Fibroblast of the aortic adventitia (primary cell): Measurements from ENCODE around the gene GPC4. TPM values are rescaled to one million over a fixed set of nuclear protein-coding genes. Genes with fewer than 3 reads are reported as not detected.
"Not testable (repeated sequence)": the region's sequence is repeated elsewhere in the genome, so short reads cannot be mapped to it uniquely, and the experiment has no call there.

ENCODE experiments used
- DNase-seq: peaks from one replicate; pipeline ENCODE4 v3.0.0-alpha.2; 2010; ENCODE audit warnings: low read depth
- H3K4me3 ChIP-seq: 2 replicates; pipeline ENCODE4 v1.5.1; 2011; ENCODE audit warnings: low read depth, mild to moderate bottlenecking, control low read depth, low read length, moderate library complexity
- total RNA-seq: library from RNA; depleted of rRNA; stranded (reverse); fragments of >200 nt; gene quantifications from 2 replicates; pipeline ENCODE4 v1.2.3, GENCODE V29; 2012; ENCODE audit warnings: low replicate concordance
- TF ChIP-seq, protein P1 (sequence below): IDR thresholded peaks from 2 replicates; pipeline ENCODE4 v1.5.1; 2011; ENCODE audit warnings: mild to moderate bottlenecking, low read length, control low read depth, inconsistent platforms; ENCODE audit not compliant: insufficient read depth

The GPC4 gene
- total RNA-seq, 1 donor, result 0.54 TPM

DNA sequence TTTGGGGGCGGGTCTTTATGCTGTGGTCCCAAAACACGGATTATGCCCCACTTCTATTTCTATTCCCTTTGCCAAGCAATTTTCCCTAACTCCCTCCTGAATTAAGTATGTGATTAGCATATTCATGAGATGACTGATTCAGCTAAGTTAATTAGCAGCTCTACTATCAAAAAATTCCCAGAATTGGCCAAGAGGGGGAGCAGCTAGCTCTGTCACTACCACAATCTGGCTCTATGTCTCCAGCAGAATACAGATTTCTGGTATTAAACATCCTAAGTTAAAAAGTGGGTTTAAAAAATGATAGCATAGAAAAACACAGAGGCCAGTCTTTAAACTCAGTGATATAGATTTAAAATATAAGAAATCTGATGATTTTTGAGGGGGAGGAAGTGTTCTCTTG, 80.3 kb downstream of the GPC4 start:
- H3K4me3 ChIP-seq, result no peak overlapping the region
- peak; percentile 49 for DNase-seq
- TF ChIP-seq, protein P1, sequence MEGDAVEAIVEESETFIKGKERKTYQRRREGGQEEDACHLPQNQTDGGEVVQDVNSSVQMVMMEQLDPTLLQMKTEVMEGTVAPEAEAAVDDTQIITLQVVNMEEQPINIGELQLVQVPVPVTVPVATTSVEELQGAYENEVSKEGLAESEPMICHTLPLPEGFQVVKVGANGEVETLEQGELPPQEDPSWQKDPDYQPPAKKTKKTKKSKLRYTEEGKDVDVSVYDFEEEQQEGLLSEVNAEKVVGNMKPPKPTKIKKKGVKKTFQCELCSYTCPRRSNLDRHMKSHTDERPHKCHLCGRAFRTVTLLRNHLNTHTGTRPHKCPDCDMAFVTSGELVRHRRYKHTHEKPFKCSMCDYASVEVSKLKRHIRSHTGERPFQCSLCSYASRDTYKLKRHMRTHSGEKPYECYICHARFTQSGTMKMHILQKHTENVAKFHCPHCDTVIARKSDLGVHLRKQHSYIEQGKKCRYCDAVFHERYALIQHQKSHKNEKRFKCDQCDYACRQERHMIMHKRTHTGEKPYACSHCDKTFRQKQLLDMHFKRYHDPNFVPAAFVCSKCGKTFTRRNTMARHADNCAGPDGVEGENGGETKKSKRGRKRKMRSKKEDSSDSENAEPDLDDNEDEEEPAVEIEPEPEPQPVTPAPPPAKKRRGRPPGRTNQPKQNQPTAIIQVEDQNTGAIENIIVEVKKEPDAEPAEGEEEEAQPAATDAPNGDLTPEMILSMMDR, result peak; percentile 61

DNA sequence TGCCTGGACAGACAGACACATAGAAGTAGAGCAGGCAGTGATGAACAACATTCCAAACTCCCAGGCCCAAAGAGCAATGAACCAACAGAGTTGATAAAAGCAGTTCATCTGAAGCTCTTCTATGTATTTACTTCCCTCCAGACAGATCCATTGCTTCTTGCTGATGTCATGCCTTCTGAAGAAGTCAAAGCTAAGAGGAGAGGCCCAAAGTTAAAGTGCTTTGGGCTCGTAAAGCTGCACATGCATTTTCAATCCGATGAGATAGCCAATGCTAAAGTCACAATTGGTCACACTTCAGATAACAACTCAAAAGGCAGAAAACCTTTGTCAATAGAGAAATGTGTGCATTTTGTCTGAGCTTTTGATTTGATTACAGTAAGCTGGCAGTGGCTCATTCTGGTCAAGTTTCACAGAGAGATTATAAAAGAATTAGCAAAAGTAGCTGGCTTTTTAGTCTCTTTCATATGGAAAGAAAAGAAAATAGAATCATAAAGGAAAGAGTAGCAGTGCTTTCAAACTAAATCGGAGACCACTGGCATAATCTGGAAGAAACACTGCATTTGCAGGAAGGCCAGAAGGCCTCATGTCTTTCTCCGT, 82.0 kb downstream of the GPC4 start:
- TF ChIP-seq, protein P1, result no peak
- no peak overlapping the region for H3K4me3 ChIP-seq

DNA sequence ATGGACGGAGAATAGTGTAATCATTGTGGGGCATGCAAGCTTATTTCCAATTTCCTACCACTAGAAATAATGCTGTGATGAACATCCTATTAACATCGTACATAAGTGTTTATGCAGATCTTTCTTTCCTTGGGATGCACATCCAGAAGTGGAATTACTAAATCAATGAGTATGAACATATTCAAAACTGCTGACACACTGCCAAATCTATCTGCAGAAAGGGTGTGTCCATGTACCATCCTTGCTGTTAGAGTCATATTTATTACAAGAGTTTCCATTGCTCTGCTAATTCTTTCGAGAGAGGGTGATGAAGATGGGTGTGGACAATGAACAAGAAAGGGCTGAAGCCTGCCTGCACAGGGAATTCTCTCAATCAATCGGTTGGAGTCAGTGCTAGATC, 82.6 kb downstream of the GPC4 start:
- no peak for DNase-seq
- H3K4me3 ChIP-seq, result no peak overlapping the region
- TF ChIP-seq, protein P1, result no peak

More for the DNA sequence above, 82.0 kb downstream of the GPC4 start:
- DNase-seq, result no peak

DNA sequence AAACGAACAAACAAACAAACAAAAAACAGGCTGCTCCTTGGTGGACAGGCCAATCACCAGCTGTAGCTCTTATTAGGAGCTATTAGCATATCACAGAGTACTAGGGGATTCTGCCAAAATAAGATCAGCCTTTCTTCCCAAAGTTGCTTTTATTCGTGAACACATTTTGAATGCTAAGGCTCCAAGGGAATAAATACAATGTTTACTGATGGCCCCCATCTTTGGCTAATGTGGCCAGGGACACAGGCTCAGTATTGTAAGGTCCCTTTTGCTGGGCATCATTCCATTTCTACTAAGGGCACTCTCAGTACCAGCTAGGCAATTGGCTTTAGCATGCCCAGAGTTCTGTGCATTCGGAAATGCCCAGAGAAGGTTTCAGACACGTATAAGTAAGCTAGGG, 84.3 kb downstream of the GPC4 start:
- TF ChIP-seq, protein P1, result no peak
- DNase-seq, result no peak
- H3K4me3 ChIP-seq, result no peak overlapping the region

DNA sequence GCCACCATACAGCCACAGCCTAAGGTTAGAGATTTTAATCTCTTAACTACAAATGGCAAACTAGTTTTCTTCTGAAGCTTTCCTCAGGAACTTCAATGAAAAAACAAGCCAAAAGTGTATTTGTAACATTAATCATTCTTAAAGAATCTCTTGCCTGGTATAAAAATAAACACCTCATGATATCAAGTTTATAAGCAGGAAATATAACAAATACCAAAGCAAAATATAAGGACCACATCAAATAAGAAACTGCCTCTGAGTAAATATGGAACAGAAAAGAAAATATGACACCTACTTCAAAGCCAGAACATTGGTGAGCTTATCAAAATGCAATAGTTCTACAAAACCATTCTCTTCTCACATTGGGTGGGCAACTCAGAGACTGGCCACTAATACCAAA, 89.9 kb downstream of the GPC4 start:
- TF ChIP-seq, protein P1, result no peak
- no peak for DNase-seq
- H3K4me3 ChIP-seq, result no peak overlapping the region

DNA sequence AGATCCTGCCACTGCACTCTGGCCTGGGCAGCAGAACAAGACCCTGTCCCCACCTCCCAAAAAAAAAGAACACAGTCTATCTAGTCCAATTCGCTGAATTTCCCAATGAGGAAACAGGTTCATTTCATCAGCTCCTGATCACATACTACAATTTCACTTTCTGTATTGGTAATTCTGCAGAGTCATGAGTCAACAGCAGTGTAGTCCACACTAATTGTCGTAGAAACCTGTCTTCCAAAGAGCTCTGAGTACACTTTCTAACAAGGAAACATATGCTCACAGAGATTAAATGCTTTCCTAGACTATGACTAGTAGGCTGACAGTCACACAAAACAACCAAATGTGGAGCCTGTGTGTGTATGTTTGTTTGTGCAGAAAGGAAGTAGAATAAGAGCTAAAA, 91.9 kb downstream of the GPC4 start:
- DNase-seq, result no peak
- TF ChIP-seq, protein P1, result no peak
- H3K4me3 ChIP-seq, result no peak overlapping the region

DNA sequence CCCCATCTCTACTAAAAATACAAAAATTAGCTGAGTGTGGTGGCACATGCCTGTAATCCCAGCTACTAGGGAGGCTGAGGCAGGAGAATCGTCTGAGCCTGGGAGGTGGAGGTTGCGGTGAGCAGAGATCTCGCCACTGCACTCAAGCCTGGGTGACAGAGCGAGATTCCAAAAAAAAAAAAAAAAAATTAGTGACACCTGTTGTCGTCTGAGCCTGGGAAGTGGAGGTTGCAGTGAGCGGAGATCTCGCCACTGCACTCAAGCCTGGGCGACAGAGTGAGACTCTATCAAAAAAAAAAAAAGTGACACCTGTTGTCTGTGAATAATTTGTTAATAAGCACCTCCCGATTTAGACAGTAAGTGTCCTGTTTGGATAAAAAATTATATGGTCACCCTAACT, 93.0 kb downstream of the GPC4 start:
- DNase-seq, H3K4me3 ChIP-seq: not testable (repeated sequence)
